Kidney glomerular epithelial cell (primary cell): Measurements from ENCODE around the gene IPCEF1.
"Not testable (repeated sequence)": the region's sequence is repeated elsewhere in the genome, so short reads cannot be mapped to it uniquely, and the experiment has no call there.

Source experiments
- DNase-seq: peaks from one replicate; lab custom pipeline; 2025; lab: John Stamatoyannopoulos, UW

Gene IPCEF1

GRCh38 chr6:154331750-154332149 lies 24.9 kb downstream of the IPCEF1 start:
- DNase-seq, result no peak

GRCh38 chr6:154329350-154330170 lies 27.0 kb downstream of the IPCEF1 start:
- DNase-seq, result no peak

GRCh38 chr6:154327313-154327712 lies 29.3 kb downstream of the IPCEF1 start:
- DNase-seq, result not testable (repeated sequence)

GRCh38 chr6:154325142-154325541 lies 31.5 kb downstream of the IPCEF1 start:
- DNase-seq, result no peak

- no peak for DNase-seq
These were observed 36.4 kb downstream of the IPCEF1 start for GRCh38 chr6:154320181-154320580.

- DNase-seq, result peak; percentile 74
These were observed 37.3 kb downstream of the IPCEF1 start for GRCh38 chr6:154319231-154319858.

- no peak for DNase-seq
These were observed 37.9 kb downstream of the IPCEF1 start for GRCh38 chr6:154318721-154319120.

- DNase-seq, result no peak
These were observed 40.5 kb downstream of the IPCEF1 start for GRCh38 chr6:154316131-154316530.

- no peak for DNase-seq
These were observed 42.5 kb downstream of the IPCEF1 start for GRCh38 chr6:154314084-154314483.

- DNase-seq, result no peak
These were observed 47.6 kb downstream of the IPCEF1 start for GRCh38 chr6:154308986-154309385.

GRCh38 chr6:154307696-154308425 lies 48.7 kb downstream of the IPCEF1 start:
- DNase-seq, result no peak

GRCh38 chr6:154307147-154307546 lies 49.5 kb downstream of the IPCEF1 start:
- not testable (repeated sequence) for DNase-seq

GRCh38 chr6:154306696-154307095 lies 49.9 kb downstream of the IPCEF1 start:
- DNase-seq, result no peak

- DNase-seq, result no peak
These were observed 52.4 kb downstream of the IPCEF1 start for GRCh38 chr6:154304191-154304590.

GRCh38 chr6:154303642-154304041 lies 53.0 kb downstream of the IPCEF1 start:
- DNase-seq, result peak; percentile 51

GRCh38 chr6:154301839-154302752 lies 54.5 kb downstream of the IPCEF1 start:
- peak; percentile 59 for DNase-seq

GRCh38 chr6:154301086-154301625 lies 55.4 kb downstream of the IPCEF1 start:
- no peak for DNase-seq

- peak; percentile 77 for DNase-seq
These were observed 58.3 kb downstream of the IPCEF1 start for GRCh38 chr6:154298297-154298696.

GRCh38 chr6:154297721-154298120 lies 58.9 kb downstream of the IPCEF1 start:
- peak; percentile 22 for DNase-seq

GRCh38 chr6:154297210-154297609 lies 59.4 kb downstream of the IPCEF1 start:
- DNase-seq, result no peak

GRCh38 chr6:154295733-154296132 lies 60.9 kb downstream of the IPCEF1 start:
- DNase-seq, result no peak
